ELR (cell line): ENCODE results near the gene SLC25A24.

Experiments
- DNase-seq: peaks from one replicate; pipeline ENCODE4 v3.0.0-alpha.2; 2015; ENCODE audit warnings: low read depth

Gene SLC25A24

GRCh38 chr1:108096089-108096488 lies 104.1 kb downstream of the SLC25A24 start:
- no peak for DNase-seq

GRCh38 chr1:108089477-108089876 lies 110.7 kb downstream of the SLC25A24 start:
- no peak for DNase-seq

GRCh38 chr1:108085628-108086027 lies 114.5 kb downstream of the SLC25A24 start:
- no peak for DNase-seq

GRCh38 chr1:108084866-108085477 lies 115.2 kb downstream of the SLC25A24 start:
- DNase-seq, result no peak
